Cerebellar nuclear complex (tissue), 1 donor: Measurements from ENCODE around the gene SULT1C4.
"Not testable (repeated sequence)": the region's sequence is repeated elsewhere in the genome, so short reads cannot be mapped to it uniquely, and the experiment has no call there.

Experiments
- DNase-seq, 2 experiments: peaks; one replicate each; lab custom pipeline; 2025; lab: John Stamatoyannopoulos, UW

Gene SULT1C4

DNA sequence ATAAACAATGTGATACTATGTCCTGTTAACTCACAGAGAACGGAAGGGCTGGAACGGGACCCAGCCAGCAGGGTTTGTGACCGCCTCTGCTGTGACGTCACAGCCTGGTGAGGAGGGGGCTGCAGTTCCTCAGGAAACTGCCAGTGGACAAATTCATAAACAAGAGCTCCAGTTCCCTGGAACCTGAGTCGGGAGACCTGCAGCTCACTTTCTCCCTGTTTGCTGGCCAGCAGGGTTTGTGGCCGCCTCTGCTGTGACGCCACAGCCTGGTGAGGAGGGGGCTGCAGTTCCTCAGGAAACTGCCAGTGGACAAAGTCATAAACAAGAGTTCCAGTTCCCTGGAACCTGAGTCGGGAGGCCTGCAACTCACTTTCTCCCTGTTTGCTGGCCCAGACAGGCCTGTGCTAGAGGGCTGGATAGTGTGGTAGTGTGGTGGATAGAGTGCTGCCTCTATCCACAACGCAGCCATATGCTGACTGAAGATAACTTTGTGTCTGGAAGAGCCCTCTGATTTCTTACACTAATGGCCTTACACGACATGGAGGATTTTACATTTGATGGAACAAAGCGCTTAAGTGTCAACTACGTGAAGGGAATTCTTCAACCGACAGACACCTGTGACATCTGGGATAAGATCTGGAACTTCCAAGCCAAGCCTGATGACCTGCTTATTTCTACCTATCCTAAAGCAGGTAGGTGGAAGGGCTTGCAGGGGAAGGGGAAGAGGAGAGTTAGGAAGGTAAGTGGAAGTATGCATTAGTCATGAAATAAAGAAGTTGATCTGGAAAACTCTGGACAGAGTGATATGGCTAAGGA lies at the start of gene SULT1C4:
TSS of gene SULT1C4 (plus strand) at position 140 of the 816 bp plus-strand sequence. CDS start at position 524, 384 bp downstream.
- no peak for DNase-seq

DNA sequence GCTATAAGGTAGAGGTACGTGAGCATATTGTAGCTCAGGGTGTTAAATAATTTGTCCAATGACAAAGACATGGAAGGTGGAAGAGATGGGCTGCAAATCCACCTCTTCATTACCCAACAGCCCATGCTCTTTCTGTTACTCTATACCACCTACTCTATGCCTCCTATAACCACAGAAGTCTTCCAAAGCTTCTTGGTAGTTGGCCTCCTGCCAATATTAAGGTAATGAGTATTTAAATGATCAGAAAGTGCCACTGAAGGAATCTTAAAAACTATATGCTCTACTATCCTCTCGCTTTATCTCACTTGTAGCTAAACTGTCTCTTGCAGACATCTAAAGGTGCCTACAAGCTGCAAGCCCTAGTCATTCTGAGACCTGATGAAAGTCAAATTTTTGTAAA lies 48.0 kb upstream of the SULT1C4 start:
- DNase-seq = no peak

DNA sequence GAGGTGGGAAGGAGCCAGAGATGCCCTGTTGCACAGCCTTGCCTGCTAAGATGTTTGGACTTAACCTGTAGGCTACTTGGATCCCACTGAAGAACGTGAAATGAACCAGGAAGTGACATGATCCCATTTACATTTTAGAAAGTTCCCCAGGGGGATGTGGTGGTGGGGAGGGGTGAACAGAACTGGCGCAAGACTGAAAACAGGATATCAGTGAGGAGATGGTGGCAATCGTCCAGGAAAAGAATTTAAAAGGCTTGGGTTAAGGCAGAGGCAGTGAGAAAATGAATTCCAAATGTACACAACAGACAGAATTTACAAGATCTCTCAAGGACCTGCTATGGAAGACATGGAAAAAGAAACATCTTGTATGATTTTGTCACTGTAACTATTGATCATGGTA lies 46.8 kb upstream of the SULT1C4 start:
- no peak for DNase-seq

DNA sequence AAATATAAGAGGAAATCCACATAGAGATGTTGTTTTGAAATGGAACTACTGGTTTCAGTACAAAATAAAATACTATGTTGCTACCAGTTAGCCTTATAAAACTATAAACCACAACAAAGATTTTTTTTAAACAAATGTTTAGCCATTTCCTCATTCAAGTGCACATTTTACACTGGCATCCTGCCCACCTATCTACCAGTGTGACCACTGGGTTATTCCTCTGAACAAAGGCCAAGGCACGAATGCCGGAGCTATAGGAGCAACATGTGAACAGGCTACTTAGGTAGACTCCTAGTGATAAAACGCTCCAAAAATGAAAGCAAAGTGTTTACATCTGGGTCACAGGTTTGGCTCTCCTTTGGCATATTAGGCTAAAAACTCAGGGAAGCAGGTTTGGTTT lies 31.8 kb upstream of the SULT1C4 start:
- DNase-seq = no peak

DNA sequence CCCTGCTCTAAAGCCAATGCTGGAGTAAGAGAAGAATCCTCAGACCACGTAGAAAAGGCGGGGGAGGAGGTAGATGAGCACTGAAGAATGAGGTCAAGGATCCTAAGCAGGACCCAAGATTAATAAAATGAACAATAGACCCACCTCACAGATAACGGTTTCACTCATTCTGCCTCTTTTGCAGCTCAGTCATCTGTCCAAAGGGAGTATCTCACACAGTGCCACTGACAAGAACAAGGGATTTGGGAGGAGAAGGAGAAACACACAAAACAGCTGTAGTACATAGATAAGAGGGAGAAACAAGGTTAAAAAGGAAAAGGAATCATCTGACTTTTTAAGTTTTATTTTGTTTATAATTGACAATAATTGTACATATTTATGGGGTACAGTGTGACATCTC lies 30.9 kb upstream of the SULT1C4 start:
- DNase-seq = no peak

DNA sequence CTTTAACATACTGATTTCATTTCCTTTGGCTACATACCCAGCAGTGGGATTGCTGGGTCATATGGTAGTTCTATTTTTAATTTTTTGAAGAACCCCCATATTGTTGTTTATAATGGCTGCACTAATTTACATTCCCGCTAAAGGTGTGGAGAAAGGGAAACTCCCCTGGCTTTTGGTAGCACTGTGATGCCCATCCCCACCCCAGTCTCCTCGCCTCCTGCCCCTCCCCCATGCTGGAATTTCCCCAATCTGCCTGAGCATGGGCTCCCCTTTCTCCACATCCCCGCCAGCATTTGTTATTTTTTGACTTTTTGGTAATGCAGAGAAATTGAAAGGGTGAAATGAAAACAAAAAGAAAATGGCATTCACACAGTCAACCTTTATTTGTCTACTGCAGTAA lies 30.0 kb upstream of the SULT1C4 start:
- no peak for DNase-seq

DNA sequence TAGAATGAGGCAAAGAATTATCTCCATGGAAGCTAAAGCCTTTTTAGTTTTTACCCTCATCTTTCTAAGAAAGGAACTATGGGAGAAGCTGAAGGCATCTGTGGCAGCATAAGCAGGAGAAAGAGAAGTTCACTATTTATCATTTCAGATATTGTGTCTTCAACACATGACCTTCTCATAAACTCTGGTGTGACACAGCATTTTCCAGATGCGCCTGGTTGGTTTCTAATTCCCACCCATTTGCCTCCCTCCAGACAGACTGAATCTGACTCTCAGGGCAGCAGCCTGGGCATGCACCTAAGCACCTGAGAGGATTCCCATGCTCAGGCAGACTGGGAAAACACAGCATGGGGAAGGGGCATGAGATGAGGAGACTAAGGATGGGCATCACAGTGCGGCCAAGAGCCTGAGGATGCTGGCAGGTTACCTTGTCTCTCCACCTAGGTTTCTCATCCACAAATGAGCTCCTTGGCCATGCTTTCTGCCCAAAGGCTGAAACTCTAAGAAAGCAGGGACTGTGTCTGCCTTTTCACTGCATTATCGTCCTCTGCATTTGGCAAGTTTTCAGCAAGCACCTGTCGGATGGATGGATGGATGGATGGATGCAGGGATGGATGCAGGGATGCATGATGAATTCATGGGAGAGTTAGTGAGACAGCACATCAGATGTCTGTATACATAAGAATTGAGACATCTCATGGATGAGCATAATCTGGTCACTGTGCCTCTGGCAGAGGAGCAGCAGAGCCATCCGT lies 28.8 kb upstream of the SULT1C4 start:
- no peak for DNase-seq

DNA sequence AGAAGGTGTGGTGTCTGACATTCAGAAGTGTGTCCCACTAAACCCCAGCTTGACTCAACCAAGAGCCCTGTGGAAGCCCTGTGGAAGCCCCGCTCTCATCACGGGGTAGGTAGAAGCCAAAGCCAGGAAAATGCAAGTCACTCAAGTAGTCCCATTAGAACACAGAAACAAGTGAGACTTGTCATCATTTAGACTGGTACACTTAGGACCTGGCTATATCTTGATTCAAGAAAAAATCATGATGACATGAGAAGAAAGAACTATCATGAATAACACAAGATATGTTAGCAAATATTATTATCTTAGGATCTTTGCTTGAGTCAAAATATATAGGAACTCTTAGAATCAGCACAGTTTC lies 28.2 kb upstream of the SULT1C4 start:
- DNase-seq = no peak

DNA sequence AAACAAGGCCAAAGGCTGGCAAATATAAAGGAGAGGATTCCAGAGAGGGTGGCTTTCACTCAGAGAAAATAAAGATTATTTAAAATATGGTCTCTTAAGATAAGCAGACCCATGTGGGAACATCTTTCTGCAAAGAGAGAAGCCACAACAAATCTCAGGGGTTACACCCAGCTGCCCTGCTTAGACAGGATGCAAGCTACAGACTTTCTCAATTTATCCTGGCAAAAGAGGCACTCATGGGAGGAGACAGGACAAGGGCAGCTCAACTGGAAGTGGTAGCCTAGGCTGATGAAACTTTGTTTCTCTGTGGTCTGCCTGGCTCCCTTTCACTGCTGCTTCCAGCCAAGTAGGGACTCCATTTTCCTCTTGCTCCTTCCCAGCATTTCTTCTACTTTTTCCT lies 25.9 kb upstream of the SULT1C4 start:
- DNase-seq = no peak

DNA sequence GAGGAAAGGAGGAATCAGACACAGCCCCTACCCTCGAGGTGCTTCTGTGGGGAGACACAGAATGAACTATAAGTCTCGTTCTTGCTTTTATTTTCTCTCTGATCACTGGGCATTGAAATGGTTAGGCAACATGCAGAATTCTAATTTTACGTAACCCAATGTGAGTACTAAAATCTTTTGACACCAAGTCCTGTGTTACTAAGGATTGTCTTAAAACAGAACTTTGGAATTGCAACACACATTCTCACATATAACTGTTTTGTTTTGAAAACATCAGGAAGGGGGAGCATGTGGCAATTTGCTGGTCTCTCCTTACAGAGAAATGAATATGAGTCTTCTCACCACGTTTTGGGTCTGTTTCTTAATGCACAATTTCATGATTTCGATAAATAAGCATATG lies 23.6 kb upstream of the SULT1C4 start:
- no peak for DNase-seq

DNA sequence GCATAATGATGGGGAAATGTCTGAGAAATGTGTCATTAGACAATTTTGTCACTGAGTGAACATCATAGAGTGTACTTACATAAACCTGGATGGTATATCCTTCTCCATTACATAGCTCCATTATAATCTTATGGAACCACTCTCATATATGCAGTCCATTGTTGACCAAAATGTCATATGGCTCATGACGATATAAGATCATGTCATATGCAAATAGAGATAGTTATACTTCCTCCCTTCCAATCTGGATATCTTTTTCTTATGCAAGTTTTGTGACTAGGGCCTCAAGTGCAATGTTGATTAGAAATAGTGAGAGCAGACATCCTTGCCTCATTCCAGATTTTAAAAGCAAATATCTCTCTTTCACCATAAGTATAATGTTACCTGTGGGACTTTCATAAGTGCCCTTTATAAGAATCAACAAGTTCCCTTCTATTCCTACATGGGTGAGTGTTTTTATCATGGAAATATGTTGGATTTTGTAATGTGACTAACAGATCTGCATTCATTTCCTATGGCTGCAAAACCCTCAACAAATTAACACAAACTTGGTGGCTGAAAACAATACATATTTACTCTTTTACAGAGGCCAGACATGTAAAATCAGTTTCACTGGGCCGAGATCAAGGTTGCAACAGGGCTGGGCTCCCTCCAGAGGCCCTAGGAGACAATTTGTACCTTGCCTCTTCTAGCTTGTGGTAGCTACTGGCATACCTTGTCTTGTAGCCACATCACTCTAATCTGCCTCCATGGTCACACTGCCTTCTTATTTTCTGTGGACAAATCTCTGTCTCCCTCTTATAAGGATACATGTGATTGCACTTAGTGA lies 21.6 kb upstream of the SULT1C4 start:
- no peak for DNase-seq

DNA sequence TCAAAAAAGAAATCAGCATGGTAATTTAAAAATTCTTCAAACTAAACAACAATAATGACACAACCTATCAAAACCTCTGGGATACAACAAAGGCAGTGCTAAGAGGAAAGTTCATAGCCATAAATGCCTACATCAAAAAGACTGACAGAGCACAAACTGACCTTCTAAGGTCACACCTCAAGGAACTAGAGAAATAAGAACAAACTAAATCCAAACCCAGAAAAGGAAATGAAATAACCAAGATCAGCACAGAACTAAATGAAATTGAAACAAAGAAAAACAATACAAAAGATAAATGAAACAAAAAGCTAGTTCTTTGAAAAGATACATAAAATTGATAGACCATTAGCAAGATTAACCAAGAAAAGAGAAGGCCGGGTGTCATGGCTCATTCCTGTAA lies 18.4 kb upstream of the SULT1C4 start:
- not testable (repeated sequence) for DNase-seq

DNA sequence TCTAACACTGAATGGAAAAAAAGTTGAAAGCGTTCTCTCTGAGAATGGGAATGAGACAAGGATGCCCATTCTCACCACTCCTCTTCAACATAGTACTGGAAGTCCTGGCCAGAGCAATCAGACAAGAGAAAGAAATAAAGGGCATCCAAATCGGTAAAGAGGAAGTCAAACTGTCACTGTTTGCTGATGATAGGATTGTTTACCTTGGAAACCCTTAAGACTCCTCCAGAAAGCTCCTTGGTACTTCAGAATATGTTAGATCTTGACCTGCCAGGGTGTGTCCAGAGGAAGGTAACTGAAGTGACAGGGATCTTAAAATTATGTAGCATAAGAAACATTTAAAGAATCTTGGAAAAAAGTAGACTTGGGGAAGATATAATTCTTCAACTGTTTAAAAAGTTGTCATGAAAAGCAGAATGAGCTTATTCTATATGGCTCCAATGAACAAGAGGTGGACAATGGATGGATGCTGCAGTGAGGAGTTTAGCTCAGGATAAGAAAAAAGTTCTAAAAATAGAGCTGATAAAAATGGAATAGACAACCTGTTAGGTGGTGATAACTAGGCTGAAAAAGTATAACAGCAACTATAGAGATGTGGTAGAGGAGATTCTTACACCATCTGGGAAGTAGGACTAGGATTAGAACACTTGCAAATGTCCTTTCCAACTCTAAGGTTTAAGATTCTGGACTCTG lies 16.8 kb upstream of the SULT1C4 start:
- no peak for DNase-seq

DNA sequence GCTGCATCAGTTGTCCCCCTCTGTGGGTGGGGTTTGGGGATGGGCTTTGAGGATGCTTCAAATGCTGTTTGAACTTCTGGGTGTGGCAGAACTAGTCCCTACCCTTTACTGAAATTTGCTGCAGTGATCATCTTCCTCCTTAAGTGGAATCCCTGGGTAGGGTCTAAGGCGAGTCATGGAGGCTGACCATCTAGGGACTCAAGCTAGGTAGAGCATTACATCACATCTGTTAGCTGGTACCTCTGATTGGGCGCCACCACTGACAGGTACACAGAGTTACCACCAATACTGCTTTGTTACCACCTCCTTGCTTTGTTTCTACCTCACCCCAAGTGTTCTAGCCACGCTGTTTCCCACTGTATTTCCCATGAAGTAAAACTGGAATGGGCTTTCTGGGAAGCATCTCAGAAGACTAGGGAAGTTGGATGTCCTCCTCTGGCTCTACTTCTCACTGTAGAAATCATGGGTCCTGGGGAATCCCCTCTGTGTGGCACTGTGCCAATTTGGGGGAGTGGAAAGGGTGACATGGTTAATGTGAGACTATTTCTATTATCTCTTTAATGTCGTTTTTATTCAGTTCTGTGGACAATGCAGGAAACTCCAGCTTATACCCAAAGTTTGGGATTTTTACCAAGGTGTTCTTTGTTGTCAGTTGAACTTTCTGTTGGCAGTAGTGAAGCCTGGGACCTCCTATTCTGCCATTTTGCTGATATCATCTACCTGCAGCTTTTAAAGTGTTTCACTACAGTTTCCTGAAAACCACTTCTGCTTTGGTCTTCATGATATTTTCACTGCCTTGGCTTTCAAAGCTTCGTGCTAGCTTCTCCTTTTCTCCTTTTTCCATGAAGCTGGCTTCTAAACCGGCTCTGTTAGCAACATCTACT lies 14.5 kb upstream of the SULT1C4 start:
- DNase-seq = no peak

DNA sequence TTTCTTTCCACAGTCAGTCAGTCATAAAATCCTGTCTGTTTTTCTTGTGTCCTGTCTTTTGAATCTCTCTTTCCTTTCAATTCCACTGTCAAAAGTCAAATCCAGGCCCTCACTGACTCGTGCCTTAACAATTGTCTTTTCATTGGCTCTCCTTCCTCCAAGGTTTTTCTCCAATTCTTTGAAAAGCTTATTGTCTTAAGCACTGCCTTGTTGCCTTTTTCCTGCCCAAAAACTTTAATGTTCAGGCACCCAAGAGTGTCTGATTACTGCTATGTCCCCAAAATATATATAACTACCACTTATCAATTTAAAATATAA lies 13.9 kb upstream of the SULT1C4 start:
- no peak for DNase-seq

DNA sequence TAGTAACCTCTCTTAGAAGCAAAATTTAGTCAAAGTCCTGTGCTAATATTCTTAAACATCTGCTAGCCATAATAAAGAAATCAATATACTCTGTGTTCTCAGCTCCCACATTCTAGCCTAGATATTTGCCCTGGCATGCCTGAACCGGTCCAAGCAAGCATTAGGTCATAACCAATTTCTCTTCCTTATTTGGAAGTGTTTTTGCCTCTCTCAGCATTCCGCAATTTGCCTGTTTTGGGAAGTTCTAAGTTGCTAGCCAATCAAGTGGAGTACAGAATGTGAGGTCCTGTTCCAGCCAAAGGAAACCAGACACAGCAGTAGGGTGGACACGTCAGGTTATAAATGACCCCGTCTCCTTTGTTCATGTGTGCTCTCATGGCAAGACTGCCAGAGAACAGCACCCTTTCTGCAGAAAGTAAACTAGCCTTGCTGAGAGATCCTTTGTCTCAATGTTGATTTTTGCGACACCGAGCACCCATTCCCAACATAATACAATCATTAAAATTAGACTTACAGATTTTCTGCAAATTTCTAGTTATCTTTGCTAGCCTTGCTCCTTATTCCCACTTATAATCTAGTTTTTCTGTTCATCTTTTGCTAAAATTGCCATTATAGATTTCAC lies 13.0 kb upstream of the SULT1C4 start:
- no peak for DNase-seq

DNA sequence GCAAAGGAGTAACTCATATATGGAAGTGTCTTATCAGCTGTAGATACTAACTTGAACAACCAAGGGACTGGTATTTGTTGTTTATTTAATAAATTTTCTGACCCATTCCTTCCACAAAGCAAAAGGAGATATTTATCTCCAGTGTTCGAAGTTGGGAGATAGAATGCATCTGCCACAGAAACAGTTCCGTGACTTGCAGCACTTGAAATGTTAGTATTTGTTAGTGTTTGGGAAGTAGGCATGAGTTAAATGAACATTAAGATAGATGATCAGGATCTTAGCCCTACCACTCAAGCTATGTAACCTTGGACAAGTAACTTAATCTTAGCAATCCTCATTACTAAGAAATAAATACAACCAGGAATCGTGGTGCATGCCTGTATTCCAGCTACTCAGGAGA lies 12.1 kb upstream of the SULT1C4 start:
- DNase-seq = no peak

DNA sequence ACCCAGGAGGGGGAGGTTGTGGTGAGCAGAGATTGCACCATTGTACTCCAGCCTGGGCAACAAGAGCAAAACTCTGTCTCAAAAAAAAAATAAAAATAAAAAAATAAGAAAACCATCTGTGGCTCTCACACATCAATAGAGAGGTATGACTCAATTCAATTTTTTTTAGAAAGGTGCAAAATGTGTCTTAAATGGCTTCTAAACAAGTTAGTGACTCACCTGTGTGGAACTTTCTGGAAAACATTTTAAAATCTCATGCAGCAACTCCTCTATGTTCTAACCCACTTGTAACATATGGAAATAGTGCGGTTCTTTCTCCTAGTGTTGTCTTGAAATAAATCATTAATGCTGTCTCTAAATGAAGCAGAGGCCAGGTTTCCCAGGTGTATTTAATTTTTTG lies 10.7 kb upstream of the SULT1C4 start:
- no peak for DNase-seq

DNA sequence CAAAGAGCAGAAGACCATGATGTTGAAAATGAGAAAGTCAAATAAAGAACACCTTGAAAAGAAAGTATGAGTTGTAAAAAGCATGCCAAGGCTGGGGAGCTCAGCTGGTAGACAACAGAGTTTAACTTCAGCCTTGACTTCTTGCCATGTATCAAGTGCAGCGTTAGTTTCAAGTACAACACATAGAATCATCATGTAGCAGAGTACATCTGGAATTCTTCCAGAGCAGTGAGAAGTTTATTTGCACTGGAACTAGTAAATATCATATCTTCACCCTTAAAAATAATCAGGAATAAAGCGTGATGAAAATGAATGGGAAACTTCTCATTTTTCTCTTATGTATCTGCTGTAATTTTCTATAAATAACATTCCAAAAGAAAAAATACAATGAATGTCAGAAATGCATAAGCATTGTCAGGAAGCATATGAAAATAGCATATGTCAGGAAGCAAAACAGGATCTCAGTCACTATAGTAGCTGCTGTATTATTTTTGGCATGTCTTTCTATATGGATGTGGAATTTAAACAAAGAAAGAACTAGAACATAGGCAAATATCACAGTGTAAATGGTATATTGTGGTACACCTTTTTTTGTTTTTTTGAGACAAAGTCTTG lies 10.1 kb upstream of the SULT1C4 start:
- DNase-seq = no peak

DNA sequence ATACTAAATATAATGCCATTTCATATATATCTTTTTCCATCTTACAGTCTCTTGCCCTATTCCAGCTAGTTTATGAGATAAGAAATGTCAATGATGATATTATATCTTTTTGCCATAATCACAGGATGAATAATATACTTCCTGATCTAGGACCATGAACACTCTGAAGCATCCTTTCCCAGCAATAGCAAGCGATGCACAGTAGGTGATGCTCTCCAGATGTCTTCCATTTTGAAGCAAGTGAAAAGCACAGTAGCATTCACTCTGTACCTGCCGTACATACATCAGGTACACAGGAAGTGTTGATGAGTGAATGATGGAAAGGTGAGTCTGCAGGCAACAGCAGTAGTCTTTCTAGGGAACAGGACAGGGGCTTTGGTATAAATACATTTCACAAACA lies 8.6 kb upstream of the SULT1C4 start:
- DNase-seq = no peak
